HCT116 (cell line): Measurements from ENCODE around the gene PRKAR1A. TPM values are rescaled to one million over a fixed set of nuclear protein-coding genes. Genes with fewer than 3 reads are reported as not detected.

Experiments used
- ATAC-seq: fragments of 200-7000 bp; cut with Tn5 transposase; 2 replicates; pipeline ENCODE4 v1.9.1; 2020; ENCODE audit warnings: mild to moderate bottlenecking, moderate library complexity
- BruUV-seq: library from RNA; stranded (reverse); fragments of 400-500 nt; replicated peaks from 2 replicates; lab custom pipeline; 2021; lab: Mats Ljungman, UMichigan
- CTCF ChIA-PET: fragments of 300-600 bp; sonication (Branson Sonifier 250); formaldehyde crosslinking; loops from one replicate; lab custom pipeline; 2021; ENCODE audit warnings: antibody characterized with exemption; lab: Charles Lee
- POLR2A ChIA-PET: fragments of 300-600, 350-600 bp; sonication (Branson Sonifier 250); formaldehyde crosslinking; loops from one replicate; lab custom pipeline; 2021; ENCODE audit warnings: antibody characterized with exemption; lab: Charles Lee
- RAD21 ChIA-PET, 2 experiments: fragments of 300-600 bp; sonication (Branson Sonifier 250); formaldehyde crosslinking; loops; one replicate each; lab custom pipeline; 2023; ENCODE audit warnings: low total read pairs in 2 of 2; ENCODE audit not compliant: uncharacterized antibody in 2 of 2, unreplicated experiment in 2 of 2, low non-redundant PET in 1 of 2; lab: Charles Lee
- DNase-seq: peaks from one replicate; pipeline ENCODE4 v3.0.0-alpha.2; 2010; ENCODE audit warnings: low read depth, low spot score
- H2AFZ ChIP-seq: fragments of 200-600 bp; shearing (Covaris generic), sonication (generic); 2 replicates; pipeline ENCODE4 v1.6.1; 2017; ENCODE audit warnings: low read depth, mixed run types, mixed read lengths, antibody characterized with exemption, low read length; ENCODE audit not compliant: poor library complexity, severe bottlenecking
- H3K27ac ChIP-seq: 2 replicates; pipeline ENCODE4 v1.5.1; 2012; ENCODE audit warnings: low read depth, low read length
- H3K27me3 ChIP-seq: fragments of 200-600 bp; sonication (generic); 2 replicates; pipeline ENCODE4 v1.6.1; 2016; ENCODE audit warnings: mixed run types, low read length, mixed read lengths; ENCODE audit not compliant: insufficient read depth
- H3K36me3 ChIP-seq, 2 experiments: fragments of 200-500 bp in 1 of 2; fragments of 200-600 bp in 1 of 2; sonication (Bioruptor generic) in 1 of 2; sonication (generic) in 1 of 2; 2 replicates each; pipeline versions ENCODE4 v1.5.1 to v1.6.1; 2014 to 2016; ENCODE audit warnings: low read length in 2 of 2, inconsistent platforms in 1 of 2, mixed read lengths in 1 of 2, mixed run types in 1 of 2; ENCODE audit not compliant: insufficient read depth in 2 of 2, control insufficient read depth in 1 of 2
- H3K4me1 ChIP-seq, 2 experiments: fragments of 200-600 bp in 1 of 2; sonication (generic) in 1 of 2; 2 replicates each; pipeline versions ENCODE4 v1.5.1 to v1.6.1; 2012 to 2017; ENCODE audit warnings: low read length in 2 of 2, inconsistent platforms in 1 of 2, mild to moderate bottlenecking in 1 of 2, mixed read lengths in 1 of 2, mixed run types in 1 of 2, moderate library complexity in 1 of 2; ENCODE audit not compliant: insufficient read depth in 2 of 2, control insufficient read depth in 1 of 2
- H3K4me2 ChIP-seq: fragments of 200-600 bp; sonication (generic); 2 replicates; pipeline ENCODE4 v1.6.1; 2017; ENCODE audit warnings: mixed run types, low read length, mixed read lengths
- H3K4me3 ChIP-seq, 2 experiments: fragments of 200-600 bp in 1 of 2; sonication (generic) in 1 of 2; replicated peaks in 1 of 2; 2 replicates each; pipeline ENCODE4 v1.5.1; 2011 to 2016; ENCODE audit warnings: low read length in 2 of 2, control low read depth in 1 of 2, low read depth in 1 of 2, mild to moderate bottlenecking in 1 of 2, mixed read lengths in 1 of 2, mixed run types in 1 of 2
- H3K79me2 ChIP-seq: fragments of 200-600 bp; sonication (generic); 2 replicates; pipeline ENCODE4 v1.6.1; 2017; ENCODE audit warnings: mild to moderate bottlenecking, mixed run types, low read length, moderate library complexity, mixed read lengths; ENCODE audit not compliant: insufficient read depth
- H3K9ac ChIP-seq: fragments of 200-600 bp; sonication (generic); 2 replicates; pipeline ENCODE4 v1.6.1; 2016; ENCODE audit warnings: low read length, mixed read lengths
- H3K9me2 ChIP-seq: fragments of 200-600 bp; sonication (generic), shearing (Covaris generic); 2 replicates; pipeline ENCODE4 v1.6.1; 2017; ENCODE audit warnings: mixed run types, mild to moderate bottlenecking, moderate library complexity; ENCODE audit not compliant: insufficient read depth
- H3K9me3 ChIP-seq, 2 experiments: fragments of 200-500 bp in 1 of 2; fragments of 200-600 bp in 1 of 2; sonication (Bioruptor generic) in 1 of 2; sonication (generic) in 1 of 2; 2 replicates each; pipeline ENCODE4 v1.6.1; 2014 to 2017; ENCODE audit warnings: low read length in 2 of 2, mixed read lengths in 2 of 2, inconsistent platforms in 1 of 2, low read depth in 1 of 2, mild to moderate bottlenecking in 1 of 2, mixed run types in 1 of 2, moderate library complexity in 1 of 2; ENCODE audit not compliant: control insufficient read depth in 1 of 2, insufficient read depth in 1 of 2
- H4K20me1 ChIP-seq: fragments of 200-600 bp; sonication (generic), shearing (Covaris generic); 2 replicates; pipeline ENCODE4 v1.6.1; 2017; ENCODE audit warnings: mixed run types, mild to moderate bottlenecking, moderate library complexity; ENCODE audit not compliant: insufficient read depth
- CBX3 ChIP-seq: IDR thresholded peaks from 2 replicates; pipeline ENCODE4 v1.6.1; 2012; ENCODE audit warnings: low read depth
- CEBPB ChIP-seq: IDR thresholded peaks from 2 replicates; pipeline ENCODE4 v1.6.1; 2012; ENCODE audit warnings: low read depth
- ELF1 ChIP-seq: IDR thresholded peaks from 2 replicates; pipeline ENCODE4 v1.6.1; 2012; ENCODE audit warnings: low read depth, borderline replicate concordance
- EZH2 ChIP-seq: fragments of 200-600 bp; sonication (generic); IDR thresholded peaks from 2 replicates; pipeline ENCODE4 v1.6.1; 2017; ENCODE audit warnings: antibody characterized with exemption, mixed run types
- EZH2phosphoT487 ChIP-seq: fragments of 200-600 bp; IDR thresholded peaks from 2 replicates; pipeline ENCODE4 v1.6.1; 2018; ENCODE audit warnings: antibody characterized with exemption, borderline replicate concordance
- JUND ChIP-seq: IDR thresholded peaks from 2 replicates; pipeline ENCODE4 v1.6.1; 2012
- POLR2A ChIP-seq: IDR thresholded peaks from 2 replicates; pipeline ENCODE4 v1.7.0; 2011; ENCODE audit warnings: borderline replicate concordance; ENCODE audit not compliant: insufficient read depth, insufficient read length; ENCODE audit errors: extremely low read depth
- POLR2AphosphoS5 ChIP-seq: IDR thresholded peaks from 2 replicates; pipeline ENCODE4 v1.6.1; 2011; ENCODE audit warnings: mild to moderate bottlenecking, low read depth, low read length, moderate library complexity
- RAD21 ChIP-seq: IDR thresholded peaks from 2 replicates; pipeline ENCODE4 v1.6.1; 2012; ENCODE audit warnings: low read depth, mild to moderate bottlenecking
- SIN3A ChIP-seq: IDR thresholded peaks from 2 replicates; pipeline ENCODE4 v1.6.1; 2012; ENCODE audit warnings: low read depth
- SP1 ChIP-seq: IDR thresholded peaks from 2 replicates; pipeline ENCODE4 v1.6.1; 2012; ENCODE audit warnings: low read depth
- SRF ChIP-seq: IDR thresholded peaks from 2 replicates; pipeline ENCODE4 v1.6.1; 2012; ENCODE audit warnings: low read depth
- ZFX ChIP-seq: fragments of 450-650 bp; IDR thresholded peaks from 2 replicates; pipeline ENCODE4 v1.6.1; 2017
- intact Hi-C: fragments of 100-400 bp; cut with micrococcal nuclease; formaldehyde crosslinking; loops from 2 replicates; pipeline ENCODE4 v1.10.0; 2022
- total RNA-seq: library from RNA; stranded (reverse); gene quantifications from one replicate; pipeline ENCODE4 v1.2.1, GENCODE V29; 2021; ENCODE audit not compliant: unreplicated experiment
- TF ChIP-seq, protein P1 (sequence below): IDR thresholded peaks from 2 replicates; pipeline ENCODE4 v1.6.1; 2012; ENCODE audit warnings: low read depth
- TF ChIP-seq, protein P2 (sequence below): IDR thresholded peaks from 2 replicates; pipeline ENCODE4 v1.6.1; 2012
- TF ChIP-seq, protein P3 (sequence below): IDR thresholded peaks from 2 replicates; pipeline ENCODE4 v1.6.1; 2011; ENCODE audit warnings: mild to moderate bottlenecking, low read length, moderate library complexity; ENCODE audit not compliant: insufficient replicate concordance; ENCODE audit errors: extremely low read depth

PRKAR1A gene
- total RNA-seq, 1 experiment from 2014 or later = 295 TPM

DNA sequence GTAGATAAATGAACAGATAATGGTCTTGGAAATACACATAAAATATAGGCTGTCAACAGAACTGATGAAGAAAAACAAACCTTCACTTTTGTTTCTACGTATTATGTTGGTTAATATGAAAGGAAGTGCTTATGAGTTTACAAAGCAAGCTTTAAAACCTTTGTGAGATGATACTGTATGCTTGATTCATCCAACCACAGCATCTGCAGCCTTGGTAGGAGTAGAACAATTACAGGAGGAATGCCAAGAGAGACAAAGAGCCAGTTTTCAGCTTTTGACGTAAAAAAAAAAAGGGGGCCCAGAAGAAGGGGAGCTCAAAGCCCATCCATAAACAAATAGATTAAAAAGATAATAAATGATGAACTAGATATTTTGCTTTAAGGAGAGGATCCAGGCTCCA is 75.6 kb downstream of the PRKAR1A start (continued):
- TF ChIP-seq, protein P1, sequence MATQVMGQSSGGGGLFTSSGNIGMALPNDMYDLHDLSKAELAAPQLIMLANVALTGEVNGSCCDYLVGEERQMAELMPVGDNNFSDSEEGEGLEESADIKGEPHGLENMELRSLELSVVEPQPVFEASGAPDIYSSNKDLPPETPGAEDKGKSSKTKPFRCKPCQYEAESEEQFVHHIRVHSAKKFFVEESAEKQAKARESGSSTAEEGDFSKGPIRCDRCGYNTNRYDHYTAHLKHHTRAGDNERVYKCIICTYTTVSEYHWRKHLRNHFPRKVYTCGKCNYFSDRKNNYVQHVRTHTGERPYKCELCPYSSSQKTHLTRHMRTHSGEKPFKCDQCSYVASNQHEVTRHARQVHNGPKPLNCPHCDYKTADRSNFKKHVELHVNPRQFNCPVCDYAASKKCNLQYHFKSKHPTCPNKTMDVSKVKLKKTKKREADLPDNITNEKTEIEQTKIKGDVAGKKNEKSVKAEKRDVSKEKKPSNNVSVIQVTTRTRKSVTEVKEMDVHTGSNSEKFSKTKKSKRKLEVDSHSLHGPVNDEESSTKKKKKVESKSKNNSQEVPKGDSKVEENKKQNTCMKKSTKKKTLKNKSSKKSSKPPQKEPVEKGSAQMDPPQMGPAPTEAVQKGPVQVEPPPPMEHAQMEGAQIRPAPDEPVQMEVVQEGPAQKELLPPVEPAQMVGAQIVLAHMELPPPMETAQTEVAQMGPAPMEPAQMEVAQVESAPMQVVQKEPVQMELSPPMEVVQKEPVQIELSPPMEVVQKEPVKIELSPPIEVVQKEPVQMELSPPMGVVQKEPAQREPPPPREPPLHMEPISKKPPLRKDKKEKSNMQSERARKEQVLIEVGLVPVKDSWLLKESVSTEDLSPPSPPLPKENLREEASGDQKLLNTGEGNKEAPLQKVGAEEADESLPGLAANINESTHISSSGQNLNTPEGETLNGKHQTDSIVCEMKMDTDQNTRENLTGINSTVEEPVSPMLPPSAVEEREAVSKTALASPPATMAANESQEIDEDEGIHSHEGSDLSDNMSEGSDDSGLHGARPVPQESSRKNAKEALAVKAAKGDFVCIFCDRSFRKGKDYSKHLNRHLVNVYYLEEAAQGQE = no peak
- TF ChIP-seq, protein P2, sequence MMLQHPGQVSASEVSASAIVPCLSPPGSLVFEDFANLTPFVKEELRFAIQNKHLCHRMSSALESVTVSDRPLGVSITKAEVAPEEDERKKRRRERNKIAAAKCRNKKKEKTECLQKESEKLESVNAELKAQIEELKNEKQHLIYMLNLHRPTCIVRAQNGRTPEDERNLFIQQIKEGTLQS = no peak
- TF ChIP-seq CBX3 = no peak
- TF ChIP-seq JUND = no peak
- no peak for TF ChIP-seq CEBPB
- TF ChIP-seq SRF = no peak
- no peak for TF ChIP-seq SIN3A
- no peak for TF ChIP-seq SP1
- no peak for TF ChIP-seq POLR2A
- TF ChIP-seq ZFX = no peak
- TF ChIP-seq EZH2phosphoT487 = no peak
- TF ChIP-seq POLR2AphosphoS5 = no peak
- TF ChIP-seq, all 23 proteins: peak for 0

DNA sequence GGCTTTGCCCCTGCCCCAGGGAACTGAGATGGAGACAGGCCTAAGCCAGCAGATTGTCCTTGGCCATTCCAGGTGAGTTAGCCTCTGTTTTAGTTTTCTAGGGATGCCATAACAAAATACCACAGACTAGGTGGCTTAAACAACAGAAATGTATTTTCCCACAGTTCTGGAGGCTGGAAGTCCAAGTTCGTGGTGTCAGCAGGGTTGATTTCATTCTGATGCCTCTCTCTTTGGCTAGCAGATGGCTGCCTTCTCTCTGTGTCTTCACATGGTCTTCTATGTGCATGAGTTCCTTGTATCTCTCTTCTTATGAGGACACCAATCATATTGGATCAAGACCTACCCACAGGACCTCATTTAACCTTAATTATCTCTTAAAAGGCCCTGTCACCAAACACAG is 76.1 kb downstream of the PRKAR1A start:
- ChIA-PET CTCF (no interaction called here), POLR2A (no interaction called here), RAD21 (no interaction called here)
- ATAC-seq (no peak), DNase-seq (no peak)
- Histone ChIP-seq H3K9me2 (no peaks in the 10 kb centered on the region), H3K27ac (no peak overlapping the region), H3K27me3 (no peaks in the 10 kb centered on the region), H2AFZ (no peak overlapping the region), H3K36me3 (no peaks in the 10 kb centered on the region), H3K4me2 (no peak overlapping the region), H3K4me1 (no peaks in the 10 kb centered on the region), H3K4me3 (no peak overlapping the region), H3K9ac (no peak overlapping the region), H3K79me2 (no peaks in the 10 kb centered on the region), H3K9me3 (no peaks in the 10 kb centered on the region), H4K20me1 (no peaks in the 10 kb centered on the region)
- intact Hi-C loops = no loop called here
- no TSS peak for BruUV-seq
- TF ChIP-seq ELF1 (no peak), CBX3 (no peak), ZFX (no peak), RAD21 (no peak), POLR2A (no peak), EZH2 (no peak), CEBPB (no peak)
- TF ChIP-seq, protein P3, sequence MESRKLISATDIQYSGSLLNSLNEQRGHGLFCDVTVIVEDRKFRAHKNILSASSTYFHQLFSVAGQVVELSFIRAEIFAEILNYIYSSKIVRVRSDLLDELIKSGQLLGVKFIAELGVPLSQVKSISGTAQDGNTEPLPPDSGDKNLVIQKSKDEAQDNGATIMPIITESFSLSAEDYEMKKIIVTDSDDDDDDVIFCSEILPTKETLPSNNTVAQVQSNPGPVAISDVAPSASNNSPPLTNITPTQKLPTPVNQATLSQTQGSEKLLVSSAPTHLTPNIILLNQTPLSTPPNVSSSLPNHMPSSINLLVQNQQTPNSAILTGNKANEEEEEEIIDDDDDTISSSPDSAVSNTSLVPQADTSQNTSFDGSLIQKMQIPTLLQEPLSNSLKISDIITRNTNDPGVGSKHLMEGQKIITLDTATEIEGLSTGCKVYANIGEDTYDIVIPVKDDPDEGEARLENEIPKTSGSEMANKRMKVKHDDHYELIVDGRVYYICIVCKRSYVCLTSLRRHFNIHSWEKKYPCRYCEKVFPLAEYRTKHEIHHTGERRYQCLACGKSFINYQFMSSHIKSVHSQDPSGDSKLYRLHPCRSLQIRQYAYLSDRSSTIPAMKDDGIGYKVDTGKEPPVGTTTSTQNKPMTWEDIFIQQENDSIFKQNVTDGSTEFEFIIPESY = no peak
